ENCODE results near the gene KCNMA1. TPM values are rescaled to one million over a fixed set of nuclear protein-coding genes. Genes with fewer than 3 reads are reported as not detected.

Gene KCNMA1
- total and polyA plus RNA-seq, 10 of the 15 experiments (the other 5 are each of a cell fraction or from before 2014, with no cell fraction given), result 8.5 to 77.0 (median 21.3) TPM

DNA sequence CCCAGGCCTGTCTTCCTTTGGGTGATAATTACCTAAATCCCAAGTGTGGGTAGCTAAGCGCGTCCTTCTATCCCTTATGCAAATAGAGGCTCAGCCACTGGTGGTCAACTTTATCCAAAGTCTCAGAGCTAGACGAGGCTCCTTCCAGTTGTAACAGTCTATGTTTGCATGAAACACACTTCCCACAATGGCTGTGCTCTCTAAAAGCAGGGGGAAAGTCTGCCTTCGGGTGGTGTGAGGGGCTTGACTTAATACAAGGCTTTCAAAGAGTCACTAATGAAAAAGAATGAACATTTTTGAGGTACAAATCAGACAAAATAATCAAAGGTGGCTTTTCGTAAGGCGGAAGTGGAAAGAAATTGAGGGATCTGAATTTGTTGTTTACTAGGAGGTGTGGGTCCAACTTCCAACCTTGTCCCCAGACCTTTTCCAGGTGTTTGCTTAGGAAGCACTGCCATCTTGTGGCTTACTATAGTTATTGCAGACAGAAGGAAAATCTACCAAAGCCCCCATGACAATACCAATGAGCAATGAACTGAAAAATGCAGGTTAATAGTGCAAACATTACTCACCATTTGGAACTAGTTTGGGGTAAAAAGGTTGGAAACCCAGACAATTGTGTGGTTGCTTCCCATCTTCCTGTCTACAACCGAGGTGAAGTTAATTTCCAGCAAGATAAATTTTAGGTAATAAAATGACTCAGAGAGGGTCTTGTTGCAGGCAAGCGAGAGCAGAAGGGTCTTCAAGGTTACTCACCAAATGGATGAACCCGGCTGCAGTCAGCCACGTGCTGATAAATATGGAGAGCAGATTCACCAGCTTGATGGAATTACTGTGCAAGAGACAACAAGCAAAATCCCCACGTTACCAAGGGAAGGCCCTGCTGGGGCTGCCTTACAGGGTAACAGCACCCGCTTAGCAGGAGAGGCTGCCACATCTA lies 525.7 kb downstream of the KCNMA1 start:
- Histone ChIP-seq H4K20me1 (ENCODE audit: control insufficient read depth, insufficient read depth) (no peaks in the 10 kb centered on the region), H3K79me2 (ENCODE audit: control insufficient read depth, insufficient read depth, low read length) (no peaks in the 10 kb centered on the region), H3K27ac (ENCODE audit: control insufficient read depth, insufficient read depth) (no peak overlapping the region), H3K9me3 (replicated peaks; ENCODE audit: control insufficient read depth, insufficient read depth, low read length) (no peaks in the 10 kb centered on the region), H3K36me3 (ENCODE audit: control insufficient read depth in 2 of 2, insufficient read depth in 2 of 2, low read length in 1 of 2) (no peaks in the 10 kb centered on the region), H3K4me1 (ENCODE audit: control insufficient read depth, insufficient read depth, low read length) (no peaks in the 10 kb centered on the region), H3K27me3 (replicated peaks in 1 of 2; ENCODE audit: control insufficient read depth in 2 of 2, insufficient read depth in 2 of 2, low read length in 1 of 2) (no peaks in the 10 kb centered on the region), H3K9ac (ENCODE audit: control insufficient read depth, insufficient read depth, low read length) (no peak overlapping the region), H3K4me2 (ENCODE audit: control insufficient read depth, insufficient read depth) (no peak overlapping the region), H2AFZ (ENCODE audit: control insufficient read depth, low read depth, low read length) (no peak overlapping the region), H3K4me3 (no peak overlapping the region)
- POLR2A ChIA-PET, result no interaction called here
- 29% methylated on average over 12 of the region's 12 CpGs for WGBS (ENCODE audit: insufficient coverage, insufficient replicate concordance, low lambda C conversion rate, missing lambda C conversion rate)
- intact Hi-C loops (cut with micrococcal nuclease; ENCODE audit: unreplicated experiment), result loop anchor here (5.0 kb wide), 3 partner anchors 105 to 565 kb away; no protein-coding TSS in a partner anchor
- RAD21 ChIA-PET (ENCODE audit: unreplicated experiment), result interaction anchor here (0.6 to 0.9 kb wide), 2 partner anchors 128 to 151 kb away, joined by 3 read pairs; no protein-coding TSS in a partner anchor
- DNase-seq (ENCODE audit: low read depth, low spot score), result peak; percentile 13
- peak; percentile 82 for ATAC-seq
- CTCF ChIA-PET, result interaction anchor here (0.7 to 3.2 kb wide), 9 partner anchors 11 to 128 kb away, joined by 3 to 12 read pairs (median 4); no protein-coding TSS in a partner anchor
- SMC1A ChIA-PET (ENCODE audit: uncharacterized antibody, unreplicated experiment), result interaction anchor here (0.6 kb wide), 1 partner anchor 642 kb away, joined by 3 read pairs; no protein-coding TSS in a partner anchor
- FAIRE-seq, result peak; percentile 65
- in situ Hi-C loops (cut with MboI), result no loop called here
- TF ChIP-seq POU2F2 (IDR thresholded peaks at IDR 0.05; ENCODE audit: borderline replicate concordance, low read depth, low read length) (no peak), IKZF2 (IDR thresholded peaks at IDR 0.05) (no peak), MXI1 (IDR thresholded peaks at IDR 0.05; ENCODE audit: low read depth, low read length) (0 out of 2 replicates have a peak, but pooled peaks have one; percentile 19), KLF5 (IDR thresholded peaks at IDR 0.05; ENCODE audit: partially characterized antibody) (no peak), RELA (IDR thresholded peaks at IDR 0.05; ENCODE audit: borderline replicate concordance, partially characterized antibody) (no peak), EGR1 (IDR thresholded peaks at IDR 0.05; ENCODE audit: borderline replicate concordance in 1 of 2, low read depth in 2 of 2, low read length in 2 of 2) (no peak), SMC3 (IDR thresholded peaks at IDR 0.05; ENCODE audit: borderline replicate concordance, low read length) (peak; percentile 69), RAD21 (IDR thresholded peaks at IDR 0.05; ENCODE audit: insufficient read depth, low read depth, low read length) (peak; percentile 83)
- TF ChIP-seq, protein P1, sequence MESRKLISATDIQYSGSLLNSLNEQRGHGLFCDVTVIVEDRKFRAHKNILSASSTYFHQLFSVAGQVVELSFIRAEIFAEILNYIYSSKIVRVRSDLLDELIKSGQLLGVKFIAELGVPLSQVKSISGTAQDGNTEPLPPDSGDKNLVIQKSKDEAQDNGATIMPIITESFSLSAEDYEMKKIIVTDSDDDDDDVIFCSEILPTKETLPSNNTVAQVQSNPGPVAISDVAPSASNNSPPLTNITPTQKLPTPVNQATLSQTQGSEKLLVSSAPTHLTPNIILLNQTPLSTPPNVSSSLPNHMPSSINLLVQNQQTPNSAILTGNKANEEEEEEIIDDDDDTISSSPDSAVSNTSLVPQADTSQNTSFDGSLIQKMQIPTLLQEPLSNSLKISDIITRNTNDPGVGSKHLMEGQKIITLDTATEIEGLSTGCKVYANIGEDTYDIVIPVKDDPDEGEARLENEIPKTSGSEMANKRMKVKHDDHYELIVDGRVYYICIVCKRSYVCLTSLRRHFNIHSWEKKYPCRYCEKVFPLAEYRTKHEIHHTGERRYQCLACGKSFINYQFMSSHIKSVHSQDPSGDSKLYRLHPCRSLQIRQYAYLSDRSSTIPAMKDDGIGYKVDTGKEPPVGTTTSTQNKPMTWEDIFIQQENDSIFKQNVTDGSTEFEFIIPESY (IDR thresholded peaks at IDR 0.05), result no peak
- TF ChIP-seq, protein P2, sequence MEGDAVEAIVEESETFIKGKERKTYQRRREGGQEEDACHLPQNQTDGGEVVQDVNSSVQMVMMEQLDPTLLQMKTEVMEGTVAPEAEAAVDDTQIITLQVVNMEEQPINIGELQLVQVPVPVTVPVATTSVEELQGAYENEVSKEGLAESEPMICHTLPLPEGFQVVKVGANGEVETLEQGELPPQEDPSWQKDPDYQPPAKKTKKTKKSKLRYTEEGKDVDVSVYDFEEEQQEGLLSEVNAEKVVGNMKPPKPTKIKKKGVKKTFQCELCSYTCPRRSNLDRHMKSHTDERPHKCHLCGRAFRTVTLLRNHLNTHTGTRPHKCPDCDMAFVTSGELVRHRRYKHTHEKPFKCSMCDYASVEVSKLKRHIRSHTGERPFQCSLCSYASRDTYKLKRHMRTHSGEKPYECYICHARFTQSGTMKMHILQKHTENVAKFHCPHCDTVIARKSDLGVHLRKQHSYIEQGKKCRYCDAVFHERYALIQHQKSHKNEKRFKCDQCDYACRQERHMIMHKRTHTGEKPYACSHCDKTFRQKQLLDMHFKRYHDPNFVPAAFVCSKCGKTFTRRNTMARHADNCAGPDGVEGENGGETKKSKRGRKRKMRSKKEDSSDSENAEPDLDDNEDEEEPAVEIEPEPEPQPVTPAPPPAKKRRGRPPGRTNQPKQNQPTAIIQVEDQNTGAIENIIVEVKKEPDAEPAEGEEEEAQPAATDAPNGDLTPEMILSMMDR (IDR thresholded peaks at IDR 0.05 in 2 of 3, conservative IDR thresholded peaks at IDR 0.05 in 1 of 3; ENCODE audit: control insufficient read depth in 2 of 3, extremely low read depth in 1 of 3, insufficient read depth in 1 of 3, low read depth in 3 of 3, low read length in 3 of 3), result peak; percentile 70 to 76 (median 73); a peak in 5 of 6 replicates
- TF ChIP-seq, protein P3, sequence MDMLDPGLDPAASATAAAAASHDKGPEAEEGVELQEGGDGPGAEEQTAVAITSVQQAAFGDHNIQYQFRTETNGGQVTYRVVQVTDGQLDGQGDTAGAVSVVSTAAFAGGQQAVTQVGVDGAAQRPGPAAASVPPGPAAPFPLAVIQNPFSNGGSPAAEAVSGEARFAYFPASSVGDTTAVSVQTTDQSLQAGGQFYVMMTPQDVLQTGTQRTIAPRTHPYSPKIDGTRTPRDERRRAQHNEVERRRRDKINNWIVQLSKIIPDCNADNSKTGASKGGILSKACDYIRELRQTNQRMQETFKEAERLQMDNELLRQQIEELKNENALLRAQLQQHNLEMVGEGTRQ (IDR thresholded peaks at IDR 0.05; ENCODE audit: borderline replicate concordance, low read depth, low read length), result no peak
- TF ChIP-seq, protein P4, sequence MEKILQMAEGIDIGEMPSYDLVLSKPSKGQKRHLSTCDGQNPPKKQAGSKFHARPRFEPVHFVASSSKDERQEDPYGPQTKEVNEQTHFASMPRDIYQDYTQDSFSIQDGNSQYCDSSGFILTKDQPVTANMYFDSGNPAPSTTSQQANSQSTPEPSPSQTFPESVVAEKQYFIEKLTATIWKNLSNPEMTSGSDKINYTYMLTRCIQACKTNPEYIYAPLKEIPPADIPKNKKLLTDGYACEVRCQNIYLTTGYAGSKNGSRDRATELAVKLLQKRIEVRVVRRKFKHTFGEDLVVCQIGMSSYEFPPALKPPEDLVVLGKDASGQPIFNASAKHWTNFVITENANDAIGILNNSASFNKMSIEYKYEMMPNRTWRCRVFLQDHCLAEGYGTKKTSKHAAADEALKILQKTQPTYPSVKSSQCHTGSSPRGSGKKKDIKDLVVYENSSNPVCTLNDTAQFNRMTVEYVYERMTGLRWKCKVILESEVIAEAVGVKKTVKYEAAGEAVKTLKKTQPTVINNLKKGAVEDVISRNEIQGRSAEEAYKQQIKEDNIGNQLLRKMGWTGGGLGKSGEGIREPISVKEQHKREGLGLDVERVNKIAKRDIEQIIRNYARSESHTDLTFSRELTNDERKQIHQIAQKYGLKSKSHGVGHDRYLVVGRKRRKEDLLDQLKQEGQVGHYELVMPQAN (conservative IDR thresholded peaks at IDR 0.05), result no peak
- BruUV-seq (replicated peaks), result no TSS peak
